ENCODE data around the gene NUDT8.
"Not testable (repeated sequence)": the region's sequence is repeated elsewhere in the genome, so short reads cannot be mapped to it uniquely, and the experiment has no call there.

Gene NUDT8

GRCh38 chr11:67660752-67661151, 31.0 kb upstream of the NUDT8 start:
- not testable (repeated sequence) for DNase-seq (ENCODE audit: extremely low read depth in 1 of 2, low read depth in 1 of 2)

- DNase-seq (ENCODE audit: extremely low read depth in 1 of 2, low read depth in 1 of 2): not testable (repeated sequence)
These were observed 30.0 kb upstream of the NUDT8 start for GRCh38 chr11:67659651-67660165.

DNA sequence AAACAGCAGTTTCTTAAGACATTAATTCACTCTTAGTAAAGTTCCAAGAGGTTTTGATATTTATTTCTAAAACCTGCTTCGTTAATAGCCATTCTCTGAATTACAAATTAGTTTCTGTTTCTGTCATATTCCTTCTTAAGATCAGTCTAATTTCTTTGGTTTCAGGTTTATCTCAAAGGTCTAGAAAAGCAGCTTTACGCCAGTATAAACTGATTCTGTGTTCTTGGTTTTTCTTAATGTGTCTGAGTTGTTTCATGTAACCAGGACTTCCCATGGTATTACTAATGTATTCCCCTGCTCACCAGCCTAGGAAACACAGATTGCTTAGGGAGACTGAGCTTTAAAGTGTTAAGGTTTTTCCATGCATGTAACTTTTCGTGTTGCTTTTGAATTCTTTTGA, 27.6 kb upstream of the NUDT8 start:
- no peak for DNase-seq (ENCODE audit: extremely low read depth in 1 of 2, low read depth in 1 of 2)

DNA sequence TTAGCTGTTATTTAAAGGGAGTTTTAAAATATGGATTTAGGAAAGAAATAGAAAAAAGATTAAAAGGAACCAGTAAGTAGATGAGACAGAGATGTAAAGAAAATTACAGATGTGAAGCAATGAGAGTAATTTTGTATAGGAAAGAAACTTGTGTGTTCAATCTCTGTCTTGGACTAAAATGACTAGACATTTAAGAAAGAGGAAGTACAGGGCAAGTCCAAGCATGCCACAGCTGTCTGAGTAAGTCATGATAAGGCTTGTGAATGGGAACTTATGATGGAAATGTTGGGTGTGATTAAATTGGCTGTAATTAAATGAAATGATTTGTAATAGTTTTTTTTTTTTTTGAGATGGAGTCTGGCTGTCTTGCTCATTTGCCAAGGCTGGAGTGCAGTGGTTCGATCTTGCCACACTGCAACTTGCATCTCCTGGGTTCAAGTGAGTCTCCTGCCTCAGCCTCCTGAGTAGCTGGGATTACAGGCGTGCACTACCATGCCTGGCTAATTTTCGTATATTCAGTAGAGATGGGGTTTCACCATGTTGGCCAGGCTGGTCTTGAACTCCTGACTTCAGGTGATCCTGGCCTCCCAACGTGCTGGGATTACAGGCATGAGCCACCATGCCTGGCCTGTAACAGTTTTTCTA, 26.7 kb upstream of the NUDT8 start:
- DNase-seq (ENCODE audit: extremely low read depth in 1 of 2, low read depth in 1 of 2): no peak

GRCh38 chr11:67654225-67654624, 24.5 kb upstream of the NUDT8 start:
- no peak for DNase-seq (ENCODE audit: extremely low read depth in 1 of 2, low read depth in 1 of 2)

DNA sequence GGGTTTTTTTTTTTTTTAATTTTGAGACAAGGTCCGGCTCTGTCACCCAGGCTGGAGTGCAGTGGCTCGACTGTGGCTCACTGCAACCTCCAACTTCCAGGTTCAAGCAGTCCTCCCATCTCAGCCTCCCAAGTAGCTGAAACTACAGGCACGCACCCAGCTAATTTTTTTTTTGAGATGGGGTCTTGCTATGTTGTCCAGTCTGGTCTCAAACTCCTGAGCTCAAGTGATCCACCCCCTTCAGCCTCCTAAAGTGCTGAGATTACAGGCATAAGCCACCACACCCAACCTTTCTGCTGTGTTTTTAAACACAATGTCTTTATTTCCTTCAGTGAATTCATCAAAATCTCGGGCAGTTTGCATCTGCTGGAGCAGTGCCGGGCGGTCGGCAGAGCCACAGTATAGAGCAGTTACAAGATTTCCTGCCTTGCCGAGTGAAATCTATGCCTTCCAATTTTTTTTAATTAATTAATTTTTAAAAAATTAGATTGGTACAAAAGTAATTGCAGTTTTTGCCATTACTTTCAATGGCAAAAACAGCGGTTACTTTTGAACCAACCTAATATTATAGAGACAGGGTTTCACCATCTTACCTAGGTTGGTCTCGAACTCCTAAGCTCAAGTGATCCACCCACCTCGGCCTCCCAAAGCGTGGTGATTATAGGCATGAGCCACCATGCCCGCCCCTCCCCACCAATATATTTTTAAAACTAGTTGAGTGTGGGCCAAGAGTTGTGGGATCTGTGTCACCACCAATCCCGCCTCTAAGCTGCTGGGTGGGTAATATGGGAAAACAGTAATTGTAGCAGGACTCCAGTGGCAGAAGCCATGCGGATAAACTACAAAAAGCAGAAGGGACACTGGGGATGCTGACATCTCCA, 23.5 kb upstream of the NUDT8 start:
- no peak for DNase-seq (ENCODE audit: extremely low read depth in 1 of 2, low read depth in 1 of 2)

DNA sequence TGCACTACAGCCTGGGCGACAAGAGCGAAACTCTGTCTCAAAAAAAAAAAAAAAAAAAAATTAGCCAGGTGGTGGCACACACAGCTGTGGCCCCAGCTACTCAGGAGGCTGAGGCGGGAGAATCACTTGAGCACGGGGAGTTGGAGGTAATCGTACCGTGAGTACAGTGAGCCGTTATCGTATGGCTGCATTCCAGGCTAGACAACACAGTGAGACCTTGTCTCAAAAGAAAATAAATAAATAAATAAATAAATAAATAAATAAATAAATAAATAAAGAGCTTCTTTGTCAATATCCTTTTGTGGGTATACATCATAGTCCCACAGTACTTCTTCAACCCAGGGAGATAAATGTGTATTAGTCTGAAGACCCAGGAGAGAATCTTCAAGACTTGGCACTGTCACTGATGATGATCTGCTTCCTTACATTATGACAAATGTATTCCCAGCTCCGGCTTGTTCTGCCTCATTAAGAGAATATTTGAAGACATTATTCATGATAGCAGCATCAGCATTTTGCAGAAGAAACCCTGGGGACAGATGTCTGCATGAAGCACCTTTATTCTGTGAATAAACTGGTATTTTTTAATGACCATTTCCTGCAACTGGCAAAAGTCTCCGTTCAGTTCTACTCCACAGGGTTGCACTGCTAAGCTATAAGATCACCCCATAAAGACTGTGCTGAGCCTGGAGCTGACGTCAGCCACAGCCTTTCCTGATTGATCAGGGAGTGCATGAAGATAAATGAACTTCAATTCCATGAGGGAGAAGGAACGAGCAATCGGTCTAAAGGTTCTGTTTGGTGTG, 22.4 kb upstream of the NUDT8 start:
- no peak for DNase-seq (ENCODE audit: extremely low read depth in 1 of 2, low read depth in 1 of 2)

GRCh38 chr11:67649634-67650510, 20.1 kb upstream of the NUDT8 start:
- no peak for DNase-seq (ENCODE audit: extremely low read depth in 1 of 2, low read depth in 1 of 2)

- DNase-seq (ENCODE audit: extremely low read depth in 1 of 2, low read depth in 1 of 2): no peak
These were observed 19.3 kb upstream of the NUDT8 start for GRCh38 chr11:67648796-67649613.

- DNase-seq (ENCODE audit: extremely low read depth in 1 of 2, low read depth in 1 of 2): peak in 1 of 2 donors; percentile 37
These were observed 18.5 kb upstream of the NUDT8 start for GRCh38 chr11:67648140-67648795.

DNA sequence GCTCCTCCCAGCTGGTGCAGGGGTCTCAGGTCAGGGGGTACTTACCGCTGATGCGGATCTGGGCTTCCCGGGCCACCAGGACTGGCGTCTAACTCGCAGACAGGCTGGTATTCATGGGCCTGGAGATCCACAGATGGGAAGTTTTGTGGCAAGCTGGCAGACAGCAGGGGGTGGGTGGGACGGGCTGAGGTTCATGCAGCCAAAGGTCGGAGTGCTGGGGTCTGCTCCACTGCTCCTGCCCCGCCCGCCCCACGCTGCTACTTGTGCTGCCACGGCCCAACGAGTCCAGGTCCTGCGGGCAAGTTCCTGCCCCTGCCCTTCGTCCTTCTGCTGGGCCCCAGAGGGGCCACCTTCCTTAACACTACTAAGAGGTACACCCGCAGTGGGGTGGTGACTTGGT, 17.7 kb upstream of the NUDT8 start:
- no peak for DNase-seq (ENCODE audit: extremely low read depth in 1 of 2, low read depth in 1 of 2)

- peak in 1 of 2 donors; percentile 26 for DNase-seq (ENCODE audit: extremely low read depth in 1 of 2, low read depth in 1 of 2)
These were observed 17.0 kb upstream of the NUDT8 start for GRCh38 chr11:67646535-67647336.

DNA sequence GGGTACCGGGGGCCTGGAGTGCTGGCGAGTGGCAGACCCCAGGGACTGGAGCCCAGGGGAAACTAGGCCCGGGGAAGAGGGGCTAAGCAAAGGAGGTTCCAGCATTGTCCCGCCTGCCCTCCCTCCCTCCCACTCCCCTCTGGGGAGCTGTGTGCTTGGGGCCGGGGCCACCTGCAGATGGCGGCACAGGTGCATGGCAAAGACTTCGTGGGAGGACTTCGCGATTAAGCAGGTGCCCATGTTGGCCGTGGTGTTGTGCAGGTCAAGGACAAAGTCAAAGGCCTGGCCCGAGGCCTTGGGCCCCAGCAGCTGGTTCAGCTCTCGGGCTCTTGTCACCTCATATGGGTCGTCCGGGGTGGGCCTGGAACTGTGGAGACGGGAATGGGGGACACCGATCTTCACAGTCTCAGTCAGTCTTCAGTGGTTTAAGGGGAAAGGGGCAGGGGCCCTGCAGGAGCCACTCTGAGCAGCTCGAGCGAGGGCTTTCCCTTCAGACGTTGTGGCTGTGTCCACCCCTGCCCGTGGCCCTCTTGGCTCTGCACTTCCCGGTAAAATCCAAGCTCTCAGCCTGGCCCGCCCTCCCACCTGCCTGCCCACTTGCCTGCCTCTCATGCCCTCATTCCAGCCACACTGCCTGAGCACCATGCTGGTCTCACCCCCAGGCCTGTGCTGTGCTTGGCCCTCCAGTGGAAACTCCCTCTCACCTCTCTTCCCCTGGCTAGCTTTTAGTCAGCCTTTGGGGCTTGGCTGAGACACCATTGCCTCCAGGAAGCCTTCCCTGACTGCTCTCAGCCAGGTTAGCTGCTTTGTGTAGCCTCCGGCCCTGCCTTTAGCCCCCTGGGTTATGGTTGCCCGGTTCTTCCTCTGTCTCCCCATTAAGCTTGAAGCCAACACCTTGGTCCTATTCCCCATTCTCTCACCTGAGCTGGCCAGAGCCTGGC, 16.1 kb upstream of the NUDT8 start:
- no peak for DNase-seq (ENCODE audit: extremely low read depth in 1 of 2, low read depth in 1 of 2)

DNA sequence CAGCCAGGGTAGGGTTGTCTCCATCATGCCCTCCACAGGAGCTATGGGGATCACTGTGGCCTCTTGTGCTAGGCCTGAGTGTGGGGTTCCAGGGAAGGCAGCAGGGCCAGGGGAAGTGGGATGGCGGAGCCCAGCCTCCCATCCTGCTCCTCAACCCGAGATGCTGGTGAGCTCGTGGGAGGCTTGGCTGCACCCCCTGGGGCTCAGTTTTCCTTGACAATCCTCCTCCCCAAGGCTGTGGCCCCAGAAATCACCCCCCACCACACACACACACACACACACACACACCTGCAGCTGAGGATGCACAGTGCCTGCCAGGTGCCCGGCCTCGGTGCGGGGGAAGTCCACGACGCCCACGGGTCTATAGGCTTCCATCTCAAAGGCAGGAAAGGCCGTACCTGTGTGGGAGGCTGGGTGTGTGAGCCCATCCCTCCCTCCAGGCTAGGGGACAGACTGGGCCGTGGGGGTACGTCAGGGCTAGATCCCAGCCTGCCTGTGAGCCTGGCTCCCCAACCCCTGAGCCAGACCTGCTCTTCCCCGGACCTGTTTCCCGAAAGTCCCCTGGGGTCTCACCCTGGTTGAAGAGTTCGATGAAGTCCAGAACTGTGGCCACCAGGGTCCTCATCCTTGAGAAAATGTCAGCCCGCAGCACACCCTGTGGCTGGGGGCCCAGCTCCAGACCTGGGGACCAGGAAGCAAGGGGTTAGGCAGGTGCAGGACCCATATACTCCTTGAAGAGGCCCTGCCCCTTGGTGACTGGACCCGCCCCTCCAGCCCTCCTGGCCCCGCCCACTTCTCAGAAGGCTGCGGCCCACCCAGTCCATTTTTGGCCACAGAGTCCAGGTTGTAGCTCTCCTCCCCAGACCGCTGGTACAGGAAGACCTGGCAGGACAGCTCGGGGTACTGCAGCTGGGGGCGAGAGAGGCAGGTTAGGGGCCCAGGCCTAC, 15.0 kb upstream of the NUDT8 start:
- DNase-seq (ENCODE audit: extremely low read depth in 1 of 2, low read depth in 1 of 2): no peak

GRCh38 chr11:67644042-67644441, 14.3 kb upstream of the NUDT8 start:
- DNase-seq (ENCODE audit: extremely low read depth in 1 of 2, low read depth in 1 of 2): no peak
